Stimulated activated CD4-positive, alpha-beta T cell treated with anti-CD3 and anti-CD28 coated beads, Interleukin-1b, Interleukin-23, amount 100 ng/mL, for 24 hours (primary cell): ENCODE data around the gene LDB2.

Source experiments
- DNase-seq, 4 experiments: peaks; one replicate each; pipeline ENCODE4 v3.0.0-alpha.2; 2020; ENCODE audit warnings: low read depth in 4 of 4, low spot score in 1 of 4

LDB2 gene

GRCh38 chr4:16692524-16692923, 205.9 kb downstream of the LDB2 start:
- DNase-seq = no peak

GRCh38 chr4:16692046-16692445, 206.4 kb downstream of the LDB2 start:
- DNase-seq = no peak

GRCh38 chr4:16691450-16691849, 207.0 kb downstream of the LDB2 start:
- no peak for DNase-seq

GRCh38 chr4:16687845-16688244, 210.6 kb downstream of the LDB2 start:
- no peak for DNase-seq

- no peak for DNase-seq
Measured at GRCh38 chr4:16687011-16687410, 211.4 kb downstream of the LDB2 start.

- no peak for DNase-seq
Measured at GRCh38 chr4:16686195-16686594, 212.2 kb downstream of the LDB2 start.

- no peak for DNase-seq
Measured at GRCh38 chr4:16685536-16685935, 212.9 kb downstream of the LDB2 start.

- no peak for DNase-seq
Measured at GRCh38 chr4:16684935-16685334, 213.5 kb downstream of the LDB2 start.

- no peak for DNase-seq
Measured at GRCh38 chr4:16684097-16684496, 214.3 kb downstream of the LDB2 start.

GRCh38 chr4:16682975-16683374, 215.5 kb downstream of the LDB2 start:
- no peak for DNase-seq

GRCh38 chr4:16677001-16677944, 221.2 kb downstream of the LDB2 start:
- no peak for DNase-seq

GRCh38 chr4:16676230-16676770, 222.1 kb downstream of the LDB2 start:
- DNase-seq = no peak

- DNase-seq = no peak
Measured at GRCh38 chr4:16674082-16674481, 224.4 kb downstream of the LDB2 start.

GRCh38 chr4:16672421-16672820, 226.0 kb downstream of the LDB2 start:
- DNase-seq = no peak

GRCh38 chr4:16671741-16672140, 226.7 kb downstream of the LDB2 start:
- DNase-seq = no peak

GRCh38 chr4:16670727-16671126, 227.7 kb downstream of the LDB2 start:
- DNase-seq = no peak

GRCh38 chr4:16669036-16669435, 229.4 kb downstream of the LDB2 start:
- DNase-seq = no peak

- DNase-seq = no peak
Measured at GRCh38 chr4:16668488-16668887, 230.0 kb downstream of the LDB2 start.

- DNase-seq = no peak
Measured at GRCh38 chr4:16667464-16667863, 231.0 kb downstream of the LDB2 start.

GRCh38 chr4:16665942-16666551, 232.4 kb downstream of the LDB2 start:
- no peak for DNase-seq

GRCh38 chr4:16663732-16664131, 234.7 kb downstream of the LDB2 start:
- DNase-seq = no peak

- no peak for DNase-seq
Measured at GRCh38 chr4:16663307-16663706, 235.1 kb downstream of the LDB2 start.
